Measurements from ENCODE around the gene GREM2.

Gene GREM2

GRCh38 chr1:240486611-240487010 is 125.3 kb downstream of the GREM2 start:
- Histone ChIP-seq H3K27ac (no peak overlapping the region), H3K36me3 (ENCODE audit: insufficient read depth, low read length) (no peaks in the 10 kb centered on the region), H3K4me3 (no peak overlapping the region), H3K9ac (ENCODE audit: insufficient read length) (no peak overlapping the region), H3K9me3 (ENCODE audit: low read depth, low read length) (no peaks in the 10 kb centered on the region)
- no peak for DNase-seq (ENCODE audit: low read depth, low spot score)
- TF ChIP-seq POLR2AphosphoS5 (IDR thresholded peaks at IDR 0.05; ENCODE audit: borderline replicate concordance, low read depth, low read length) (no peak), FOXP2 (optimal IDR thresholded peaks at IDR 0.05; ENCODE audit: control extremely low read depth, extremely low read length, insufficient read depth) (no peak), EZH2 (IDR thresholded peaks at IDR 0.05) (no peak)

- no peak overlapping the region for H3K4me3 ChIP-seq
- H3K9me3 ChIP-seq (ENCODE audit: low read depth, low read length), result no peaks in the 10 kb centered on the region
- no peak overlapping the region for H3K9ac ChIP-seq (ENCODE audit: insufficient read length)
- TF ChIP-seq EZH2 (IDR thresholded peaks at IDR 0.05), result no peak
- TF ChIP-seq POLR2AphosphoS5 (IDR thresholded peaks at IDR 0.05; ENCODE audit: borderline replicate concordance, low read depth, low read length), result no peak
- no peak for TF ChIP-seq FOXP2 (optimal IDR thresholded peaks at IDR 0.05; ENCODE audit: control extremely low read depth, extremely low read length, insufficient read depth)
- DNase-seq (ENCODE audit: low read depth, low spot score), result no peak
- H3K36me3 ChIP-seq (ENCODE audit: insufficient read depth, low read length), result no peaks in the 10 kb centered on the region
- H3K27ac ChIP-seq, result no peak overlapping the region
These were observed 127.0 kb downstream of the GREM2 start for GRCh38 chr1:240484804-240485443.

- Histone ChIP-seq H3K36me3 (ENCODE audit: insufficient read depth, low read length) (no peaks in the 10 kb centered on the region), H3K4me3 (no peak overlapping the region), H3K27ac (no peak overlapping the region), H3K9me3 (ENCODE audit: low read depth, low read length) (no peaks in the 10 kb centered on the region), H3K9ac (ENCODE audit: insufficient read length) (no peak overlapping the region)
- DNase-seq (ENCODE audit: low read depth, low spot score), result no peak
- TF ChIP-seq FOXP2 (optimal IDR thresholded peaks at IDR 0.05; ENCODE audit: control extremely low read depth, extremely low read length, insufficient read depth) (no peak), POLR2AphosphoS5 (IDR thresholded peaks at IDR 0.05; ENCODE audit: borderline replicate concordance, low read depth, low read length) (no peak), EZH2 (IDR thresholded peaks at IDR 0.05) (no peak)
These were observed 133.4 kb downstream of the GREM2 start for GRCh38 chr1:240478536-240478935.

GRCh38 chr1:240475832-240476231 is 136.1 kb downstream of the GREM2 start:
- Histone ChIP-seq H3K9ac (ENCODE audit: insufficient read length) (no peak overlapping the region), H3K9me3 (ENCODE audit: low read depth, low read length) (no peaks in the 10 kb centered on the region), H3K4me3 (no peak overlapping the region), H3K27ac (no peak overlapping the region), H3K36me3 (ENCODE audit: insufficient read depth, low read length) (no peaks in the 10 kb centered on the region)
- no peak for DNase-seq (ENCODE audit: low read depth, low spot score)
- no peak for TF ChIP-seq FOXP2 (optimal IDR thresholded peaks at IDR 0.05; ENCODE audit: control extremely low read depth, extremely low read length, insufficient read depth)

GRCh38 chr1:240474133-240474614 is 137.8 kb downstream of the GREM2 start:
- H3K9ac ChIP-seq (ENCODE audit: insufficient read length), result no peak overlapping the region
- H3K27ac ChIP-seq, result no peak overlapping the region
- H3K36me3 ChIP-seq (ENCODE audit: insufficient read depth, low read length), result no peaks in the 10 kb centered on the region
- H3K4me3 ChIP-seq, result no peak overlapping the region
- H3K9me3 ChIP-seq (ENCODE audit: low read depth, low read length), result no peaks in the 10 kb centered on the region
- DNase-seq (ENCODE audit: low read depth, low spot score), result no peak
- TF ChIP-seq FOXP2 (optimal IDR thresholded peaks at IDR 0.05; ENCODE audit: control extremely low read depth, extremely low read length, insufficient read depth) (no peak), EZH2 (IDR thresholded peaks at IDR 0.05) (no peak), POLR2AphosphoS5 (IDR thresholded peaks at IDR 0.05; ENCODE audit: borderline replicate concordance, low read depth, low read length) (no peak)

- TF ChIP-seq FOXP2 (optimal IDR thresholded peaks at IDR 0.05; ENCODE audit: control extremely low read depth, extremely low read length, insufficient read depth), result no peak
- no peak for TF ChIP-seq EZH2 (IDR thresholded peaks at IDR 0.05)
- TF ChIP-seq POLR2AphosphoS5 (IDR thresholded peaks at IDR 0.05; ENCODE audit: borderline replicate concordance, low read depth, low read length), result no peak
- no peak for DNase-seq (ENCODE audit: low read depth, low spot score)
- Histone ChIP-seq H3K9me3 (ENCODE audit: low read depth, low read length) (no peaks in the 10 kb centered on the region), H3K36me3 (ENCODE audit: insufficient read depth, low read length) (no peaks in the 10 kb centered on the region), H3K9ac (ENCODE audit: insufficient read length) (no peak overlapping the region), H3K4me3 (no peak overlapping the region), H3K27ac (no peak overlapping the region)
These were observed 143.3 kb downstream of the GREM2 start for GRCh38 chr1:240468656-240469055.

- Histone ChIP-seq H3K9ac (ENCODE audit: insufficient read length) (no peak overlapping the region), H3K4me3 (no peak overlapping the region), H3K9me3 (ENCODE audit: low read depth, low read length) (no peaks in the 10 kb centered on the region), H3K27ac (no peak overlapping the region), H3K36me3 (ENCODE audit: insufficient read depth, low read length) (no peaks in the 10 kb centered on the region)
- no peak for DNase-seq (ENCODE audit: low read depth, low spot score)
- TF ChIP-seq FOXP2 (optimal IDR thresholded peaks at IDR 0.05; ENCODE audit: control extremely low read depth, extremely low read length, insufficient read depth), result no peak
- no peak for TF ChIP-seq EZH2 (IDR thresholded peaks at IDR 0.05)
- no peak for TF ChIP-seq POLR2AphosphoS5 (IDR thresholded peaks at IDR 0.05; ENCODE audit: borderline replicate concordance, low read depth, low read length)
These were observed 144.1 kb downstream of the GREM2 start for GRCh38 chr1:240467895-240468294.

GRCh38 chr1:240466509-240466908 is 145.4 kb downstream of the GREM2 start:
- H3K27ac ChIP-seq, result no peak overlapping the region
- no peaks in the 10 kb centered on the region for H3K9me3 ChIP-seq (ENCODE audit: low read depth, low read length)
- no peaks in the 10 kb centered on the region for H3K36me3 ChIP-seq (ENCODE audit: insufficient read depth, low read length)
- no peak overlapping the region for H3K4me3 ChIP-seq
- TF ChIP-seq FOXP2 (optimal IDR thresholded peaks at IDR 0.05; ENCODE audit: control extremely low read depth, extremely low read length, insufficient read depth) (no peak), EZH2 (IDR thresholded peaks at IDR 0.05) (no peak), POLR2AphosphoS5 (IDR thresholded peaks at IDR 0.05; ENCODE audit: borderline replicate concordance, low read depth, low read length) (no peak)
- DNase-seq (ENCODE audit: low read depth, low spot score), result no peak
- H3K9ac ChIP-seq (ENCODE audit: insufficient read length), result no peak overlapping the region

- Histone ChIP-seq H3K4me3 (no peak overlapping the region), H3K9ac (ENCODE audit: insufficient read length) (no peak overlapping the region), H3K36me3 (ENCODE audit: insufficient read depth, low read length) (no peaks in the 10 kb centered on the region), H3K9me3 (ENCODE audit: low read depth, low read length) (no peaks in the 10 kb centered on the region), H3K27ac (no peak overlapping the region)
- TF ChIP-seq FOXP2 (optimal IDR thresholded peaks at IDR 0.05; ENCODE audit: control extremely low read depth, extremely low read length, insufficient read depth) (no peak), POLR2AphosphoS5 (IDR thresholded peaks at IDR 0.05; ENCODE audit: borderline replicate concordance, low read depth, low read length) (no peak), EZH2 (IDR thresholded peaks at IDR 0.05) (no peak)
- no peak for DNase-seq (ENCODE audit: low read depth, low spot score)
These were observed 146.4 kb downstream of the GREM2 start for GRCh38 chr1:240465531-240465940.

Data from SK-N-MC (cell line).